ENCODE results near the gene XKR8.

The XKR8 gene

GRCh38 chr1:27955076-27955475, 4.7 kb upstream of the XKR8 start:
- no peak for DNase-seq (ENCODE audit: extremely low read depth, low read depth)
- TF ChIP-seq CTCF (IDR thresholded peaks at IDR 0.05; ENCODE audit: low read depth, low read length): no peak

DNA sequence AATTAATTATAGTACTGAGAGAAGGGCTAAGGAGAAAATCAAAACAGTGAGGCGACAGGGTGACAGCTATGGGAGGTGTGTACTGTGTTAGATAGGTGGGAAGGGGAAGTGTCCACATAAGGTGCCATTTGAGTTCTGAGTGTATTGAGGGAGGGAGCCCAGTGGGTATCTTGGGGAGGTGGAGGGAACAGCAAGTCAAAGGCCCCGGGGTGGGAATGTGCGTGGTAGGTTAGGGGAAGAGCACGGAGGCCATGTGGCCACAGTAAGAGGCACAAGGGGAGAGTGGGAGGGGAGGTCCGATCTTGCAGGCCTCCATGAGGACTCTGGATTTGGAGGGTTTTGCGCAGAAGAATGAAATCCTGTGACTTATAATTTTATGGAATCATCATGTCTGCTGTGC, 3.0 kb upstream of the XKR8 start:
- DNase-seq (ENCODE audit: extremely low read depth, low read depth): no peak
- TF ChIP-seq CTCF (IDR thresholded peaks at IDR 0.05; ENCODE audit: low read depth, low read length): no peak

- no peak for DNase-seq (ENCODE audit: extremely low read depth, low read depth)
- TF ChIP-seq CTCF (IDR thresholded peaks at IDR 0.05; ENCODE audit: low read depth, low read length): no peak
Measured at GRCh38 chr1:27957655-27958054, 2.1 kb upstream of the XKR8 start.

GRCh38 chr1:27958513-27958912, 1.3 kb upstream of the XKR8 start:
- TF ChIP-seq CTCF (IDR thresholded peaks at IDR 0.05; ENCODE audit: low read depth, low read length): no peak
- no peak for DNase-seq (ENCODE audit: extremely low read depth, low read depth)

- no peak for DNase-seq (ENCODE audit: extremely low read depth, low read depth)
- TF ChIP-seq CTCF (IDR thresholded peaks at IDR 0.05; ENCODE audit: low read depth, low read length): no peak
Measured at GRCh38 chr1:27960762-27961645, 1.2 kb downstream of the XKR8 start.

- no peak for DNase-seq (ENCODE audit: extremely low read depth, low read depth)
- no peak for TF ChIP-seq CTCF (IDR thresholded peaks at IDR 0.05; ENCODE audit: low read depth, low read length)
Measured at GRCh38 chr1:27961646-27962221, 2.0 kb downstream of the XKR8 start.

DNA sequence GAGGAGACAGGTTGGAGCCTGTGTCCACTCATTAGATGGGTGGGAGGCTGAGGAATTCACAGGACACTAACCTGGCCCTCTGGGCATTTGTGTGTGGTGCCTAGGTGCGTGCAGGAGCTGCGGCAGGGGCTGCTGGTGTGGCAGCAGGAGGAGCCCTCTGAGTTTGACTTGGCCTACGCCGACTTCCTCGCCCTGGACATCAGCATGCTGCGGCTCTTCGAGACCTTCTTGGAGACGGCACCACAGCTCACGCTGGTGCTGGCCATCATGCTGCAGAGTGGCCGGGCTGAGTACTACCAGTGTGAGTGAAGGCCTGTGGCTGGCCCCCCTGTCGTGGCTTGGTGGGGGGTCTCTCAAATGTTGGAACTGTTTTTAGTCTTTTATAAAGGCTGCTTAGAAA, 3.6 kb downstream of the XKR8 start:
- TF ChIP-seq CTCF (IDR thresholded peaks at IDR 0.05; ENCODE audit: low read depth, low read length): no peak
- no peak for DNase-seq (ENCODE audit: extremely low read depth, low read depth)

Measured in AG09319 (cell line).